ENCODE measurements around the gene IL3. TPM values are rescaled to one million over a fixed set of nuclear protein-coding genes. Genes with fewer than 3 reads are reported as not detected.
"Not testable (repeated sequence)": the region's sequence is repeated elsewhere in the genome, so short reads cannot be mapped to it uniquely, and the experiment has no call there.

Gene IL3
- total RNA-seq, 2 donors from 2014 or later, result not detected

GRCh38 chr5:132101385-132101880 lies 41.0 kb downstream of the IL3 start:
- no peak for ATAC-seq
- DNase-seq, result no peak
- intact Hi-C loops (cut with DNase I, micrococcal nuclease), result no loop called here

GRCh38 chr5:132102101-132102701 lies 41.7 kb downstream of the IL3 start:
- DNase-seq (no peak), ATAC-seq (no peak)
- intact Hi-C loops (cut with DNase I, micrococcal nuclease), result no loop called here

GRCh38 chr5:132102944-132103331 lies 42.5 kb downstream of the IL3 start:
- DNase-seq, result no peak
- ATAC-seq, result no peak
- intact Hi-C loops (cut with DNase I, micrococcal nuclease), result no loop called here

GRCh38 chr5:132103332-132103951 lies 43.0 kb downstream of the IL3 start:
- DNase-seq, result peak; percentile 54 to 55

GRCh38 chr5:132103969-132104391 lies 43.5 kb downstream of the IL3 start:
- intact Hi-C loops (cut with DNase I, micrococcal nuclease), result no loop called here
- no peak for DNase-seq
- ATAC-seq, result no peak

More at GRCh38 chr5:132103332-132103951, 43.0 kb downstream of the IL3 start:
- intact Hi-C loops (cut with DNase I, micrococcal nuclease), result no loop called here
- peak; percentile 44 for ATAC-seq

- DNase-seq (no peak), ATAC-seq (no peak)
- intact Hi-C loops (cut with DNase I, micrococcal nuclease), result no loop called here
Measured at GRCh38 chr5:132104556-132104955, 44.1 kb downstream of the IL3 start.

- intact Hi-C loops (cut with DNase I, micrococcal nuclease), result no loop called here
- ATAC-seq (no peak), DNase-seq (no peak)
Measured at GRCh38 chr5:132105688-132106087, 45.2 kb downstream of the IL3 start.

- DNase-seq; intact Hi-C loops (cut with DNase I, micrococcal nuclease); ATAC-seq: not testable (repeated sequence)
Measured at GRCh38 chr5:132108495-132108894, 48.0 kb downstream of the IL3 start.

GRCh38 chr5:132108957-132109356 lies 48.5 kb downstream of the IL3 start:
- ATAC-seq; intact Hi-C loops (cut with DNase I, micrococcal nuclease): not testable (repeated sequence)

GRCh38 chr5:132109494-132110053 lies 49.1 kb downstream of the IL3 start:
- no peak for ATAC-seq
- intact Hi-C loops (cut with DNase I, micrococcal nuclease), result no loop called here

More at GRCh38 chr5:132108957-132109356, 48.5 kb downstream of the IL3 start:
- DNase-seq, result not testable (repeated sequence)

GRCh38 chr5:132110195-132110594 lies 49.7 kb downstream of the IL3 start:
- no peak for ATAC-seq

More at GRCh38 chr5:132109494-132110053, 49.1 kb downstream of the IL3 start:
- no peak for DNase-seq

GRCh38 chr5:132110930-132111329 lies 50.5 kb downstream of the IL3 start:
- ATAC-seq, result no peak
- intact Hi-C loops (cut with DNase I, micrococcal nuclease), result no loop called here
- no peak for DNase-seq

More at GRCh38 chr5:132110195-132110594, 49.7 kb downstream of the IL3 start:
- intact Hi-C loops (cut with DNase I, micrococcal nuclease), result no loop called here
- no peak for DNase-seq

- intact Hi-C loops (cut with DNase I, micrococcal nuclease), result no loop called here
Measured at GRCh38 chr5:132112111-132112510, 51.7 kb downstream of the IL3 start.

More at GRCh38 chr5:132112111-132112510, 51.7 kb downstream of the IL3 start:
- no peak for DNase-seq
- ATAC-seq, result no peak

Other genes starting within 250 kb of the IL3 start
- gene MEIKIN, start 115.0 kb upstream of the IL3 start, total RNA-seq, result not detected
- gene ACSL6, start 49.0 kb upstream of the IL3 start, total RNA-seq, result under 1 TPM; 0.58 to 0.59 TPM
- gene CSF2, start 13.1 kb downstream of the IL3 start, total RNA-seq, result not detected
- 10 to 100 TPM; 56.7 to 69.4 TPM for gene P4HA2, start 167.2 kb downstream of the IL3 start, total RNA-seq
- 10 to 100 TPM in 1 of 2 donors, 1 to 10 TPM in 1; 1.5 to 11.9 TPM for gene PDLIM4, start 197.0 kb downstream of the IL3 start, total RNA-seq
- gene SLC22A4, start 233.7 kb downstream of the IL3 start, total RNA-seq, result 1 to 10 TPM; 3.8 to 7.3 TPM